ENCODE results near the gene IST1.
A peak's percentile ranks its signal among the peaks of the same experiment; 100 is the strongest.

The IST1 gene

DNA sequence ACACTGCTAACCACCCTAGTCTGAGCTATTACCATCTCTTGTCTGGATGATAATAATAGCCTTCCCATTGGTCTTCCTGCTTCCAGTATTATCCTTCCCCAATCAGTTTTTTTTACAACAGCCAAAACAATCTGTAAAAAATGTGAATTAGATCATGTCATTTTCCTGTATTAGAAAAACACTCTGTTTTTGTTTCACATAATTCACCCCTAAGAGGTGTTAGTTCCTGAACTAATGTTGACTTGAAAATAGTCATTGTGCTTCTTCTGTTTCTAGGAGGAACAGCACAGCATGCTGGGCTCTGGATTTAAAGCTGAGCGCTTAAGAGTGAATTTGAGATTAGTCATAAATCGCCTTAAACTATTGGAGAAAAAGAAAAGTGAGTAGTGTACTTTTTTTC, 20.0 kb downstream of the IST1 start:
- no peak overlapping the region for H3K4me3 ChIP-seq (replicated peaks; ENCODE audit: low read depth, low read length)
- TF ChIP-seq, protein P1, sequence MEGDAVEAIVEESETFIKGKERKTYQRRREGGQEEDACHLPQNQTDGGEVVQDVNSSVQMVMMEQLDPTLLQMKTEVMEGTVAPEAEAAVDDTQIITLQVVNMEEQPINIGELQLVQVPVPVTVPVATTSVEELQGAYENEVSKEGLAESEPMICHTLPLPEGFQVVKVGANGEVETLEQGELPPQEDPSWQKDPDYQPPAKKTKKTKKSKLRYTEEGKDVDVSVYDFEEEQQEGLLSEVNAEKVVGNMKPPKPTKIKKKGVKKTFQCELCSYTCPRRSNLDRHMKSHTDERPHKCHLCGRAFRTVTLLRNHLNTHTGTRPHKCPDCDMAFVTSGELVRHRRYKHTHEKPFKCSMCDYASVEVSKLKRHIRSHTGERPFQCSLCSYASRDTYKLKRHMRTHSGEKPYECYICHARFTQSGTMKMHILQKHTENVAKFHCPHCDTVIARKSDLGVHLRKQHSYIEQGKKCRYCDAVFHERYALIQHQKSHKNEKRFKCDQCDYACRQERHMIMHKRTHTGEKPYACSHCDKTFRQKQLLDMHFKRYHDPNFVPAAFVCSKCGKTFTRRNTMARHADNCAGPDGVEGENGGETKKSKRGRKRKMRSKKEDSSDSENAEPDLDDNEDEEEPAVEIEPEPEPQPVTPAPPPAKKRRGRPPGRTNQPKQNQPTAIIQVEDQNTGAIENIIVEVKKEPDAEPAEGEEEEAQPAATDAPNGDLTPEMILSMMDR (IDR thresholded peaks at IDR 0.05; ENCODE audit: low read length, missing control alignments) = no peak
- DNase-seq (ENCODE audit: low read depth) = no peak

DNA sequence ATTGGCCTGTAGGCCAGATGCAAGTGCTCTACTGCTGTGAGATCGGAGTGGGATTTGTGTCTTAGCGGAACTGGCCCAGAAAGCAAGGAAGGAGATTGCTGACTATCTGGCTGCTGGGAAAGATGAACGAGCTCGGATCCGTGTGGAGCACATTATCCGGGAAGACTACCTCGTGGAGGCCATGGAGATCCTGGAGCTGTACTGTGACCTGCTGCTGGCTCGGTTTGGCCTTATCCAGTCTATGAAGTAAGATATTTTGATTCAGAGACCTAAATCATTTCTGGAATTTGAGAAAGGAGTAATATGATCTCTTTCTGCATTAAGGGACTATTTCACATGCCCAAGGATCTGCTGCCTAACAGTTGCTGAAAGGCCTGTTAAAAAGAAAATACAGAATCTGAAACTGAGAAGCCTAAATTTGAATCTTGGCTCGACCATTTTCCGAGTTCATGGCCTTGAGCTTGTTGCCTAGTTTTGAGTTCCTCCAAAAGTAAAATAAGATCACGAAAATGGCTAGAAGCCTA, 21.1 kb downstream of the IST1 start:
- TF ChIP-seq, protein P1 (IDR thresholded peaks at IDR 0.05; ENCODE audit: low read length, missing control alignments) = no peak
- no peak for DNase-seq (ENCODE audit: low read depth)
- no peak overlapping the region for H3K4me3 ChIP-seq (replicated peaks; ENCODE audit: low read depth, low read length)

DNA sequence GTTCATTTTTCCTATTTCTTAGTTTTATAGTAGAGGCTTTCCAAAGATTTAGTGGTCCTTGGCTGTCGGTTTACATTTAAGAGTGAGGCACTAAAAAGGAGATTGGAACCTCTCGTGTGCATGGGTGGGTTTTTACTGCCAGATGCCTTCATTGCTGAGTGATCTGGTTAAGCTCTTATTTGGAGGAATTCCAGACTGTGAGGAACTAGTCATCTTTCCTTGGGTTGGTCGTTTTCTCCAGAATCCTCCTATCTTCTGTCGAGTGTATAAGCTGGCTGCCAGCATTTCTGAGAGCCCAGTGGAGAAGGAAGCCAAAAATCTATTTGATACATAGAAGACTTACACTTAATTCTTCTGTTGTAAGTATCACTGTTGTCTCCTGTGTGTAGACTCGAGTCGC, 22.6 kb downstream of the IST1 start:
- H3K4me3 ChIP-seq (replicated peaks; ENCODE audit: low read depth, low read length) = no peak overlapping the region
- TF ChIP-seq, protein P1 (IDR thresholded peaks at IDR 0.05; ENCODE audit: low read length, missing control alignments) = no peak
- DNase-seq (ENCODE audit: low read depth) = peak; percentile 59

DNA sequence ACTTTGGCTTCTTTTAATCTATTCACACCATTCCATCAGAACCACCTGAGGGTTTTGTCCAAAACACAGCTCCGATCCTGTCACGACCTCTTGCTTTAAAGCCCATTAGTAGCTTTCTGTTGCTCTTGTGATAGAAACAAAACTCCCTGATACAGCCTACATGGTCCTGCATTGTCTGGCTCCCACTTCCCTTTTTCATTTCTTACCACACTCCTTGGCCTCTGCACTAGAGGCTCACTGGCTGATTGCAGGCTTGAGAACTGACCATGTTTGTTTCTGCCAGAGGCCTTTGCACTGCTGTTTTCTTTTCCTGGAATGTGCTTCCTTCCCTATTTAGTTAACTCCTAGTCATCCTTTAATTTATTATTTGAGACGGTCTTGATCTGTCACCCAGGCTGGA, 23.7 kb downstream of the IST1 start:
- DNase-seq (ENCODE audit: low read depth) = no peak
- no peak overlapping the region for H3K4me3 ChIP-seq (replicated peaks; ENCODE audit: low read depth, low read length)
- TF ChIP-seq, protein P1 (IDR thresholded peaks at IDR 0.05; ENCODE audit: low read length, missing control alignments) = no peak

DNA sequence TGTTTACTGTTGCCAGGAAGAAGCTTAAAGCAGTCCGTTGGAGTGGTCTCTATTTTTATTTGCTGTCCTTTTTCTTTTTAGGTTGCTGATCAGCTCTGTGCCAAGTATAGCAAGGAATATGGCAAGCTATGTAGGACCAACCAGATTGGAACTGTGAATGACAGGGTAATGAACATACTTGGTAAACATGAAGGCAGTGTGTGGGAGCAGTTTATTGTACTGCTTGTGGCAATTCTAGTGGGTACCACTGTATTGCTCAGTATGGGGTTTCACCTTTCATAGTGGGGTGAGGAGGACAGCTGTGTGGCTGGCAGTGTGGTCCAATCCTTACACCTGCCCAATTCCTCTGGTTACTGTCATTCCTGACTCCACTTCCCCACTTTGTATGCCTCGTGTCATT, 25.3 kb downstream of the IST1 start:
- no peak overlapping the region for H3K4me3 ChIP-seq (replicated peaks; ENCODE audit: low read depth, low read length)
- DNase-seq (ENCODE audit: low read depth) = no peak
- TF ChIP-seq, protein P1 (IDR thresholded peaks at IDR 0.05; ENCODE audit: low read length, missing control alignments) = no peak

DNA sequence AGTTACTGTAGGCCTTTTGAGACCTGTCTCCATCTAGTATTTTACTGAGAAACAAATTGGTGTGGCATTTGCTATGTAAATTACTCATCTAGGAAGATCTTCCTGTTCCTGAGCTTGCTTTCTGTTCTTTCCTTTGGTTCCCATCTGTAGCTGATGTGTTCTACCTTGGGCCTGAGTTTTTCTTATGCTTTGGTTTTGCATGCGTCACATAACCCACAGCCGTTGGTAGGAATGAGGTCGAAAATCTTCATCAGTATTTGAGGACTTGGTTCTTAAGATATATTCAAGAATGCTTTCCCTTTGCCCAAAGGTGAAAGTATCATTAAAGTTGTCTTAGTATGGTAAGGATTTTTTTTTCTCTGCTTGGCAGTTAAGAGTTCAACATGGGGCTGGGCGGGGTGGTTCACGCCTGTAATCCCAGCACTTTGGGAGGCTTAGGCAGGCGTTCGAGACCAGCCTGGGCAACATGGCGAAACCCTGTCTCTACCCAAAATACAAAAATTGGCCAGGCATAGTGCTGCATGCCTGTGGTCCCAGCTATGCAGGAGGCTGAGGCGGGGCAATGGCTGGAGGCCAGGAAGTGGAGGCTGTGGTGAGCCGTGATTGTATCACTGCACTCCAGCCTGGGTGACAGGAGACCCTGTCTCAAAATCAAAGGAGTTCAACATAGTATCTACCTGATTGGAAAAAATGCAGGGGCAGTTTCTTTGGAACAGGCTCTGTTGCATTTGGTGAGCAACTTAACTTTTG, 28.8 kb downstream of the IST1 start:
- H3K4me3 ChIP-seq (replicated peaks; ENCODE audit: low read depth, low read length) = no peak overlapping the region
- TF ChIP-seq, protein P1 (IDR thresholded peaks at IDR 0.05; ENCODE audit: low read length, missing control alignments) = no peak
- DNase-seq (ENCODE audit: low read depth) = peak; percentile 37

DNA sequence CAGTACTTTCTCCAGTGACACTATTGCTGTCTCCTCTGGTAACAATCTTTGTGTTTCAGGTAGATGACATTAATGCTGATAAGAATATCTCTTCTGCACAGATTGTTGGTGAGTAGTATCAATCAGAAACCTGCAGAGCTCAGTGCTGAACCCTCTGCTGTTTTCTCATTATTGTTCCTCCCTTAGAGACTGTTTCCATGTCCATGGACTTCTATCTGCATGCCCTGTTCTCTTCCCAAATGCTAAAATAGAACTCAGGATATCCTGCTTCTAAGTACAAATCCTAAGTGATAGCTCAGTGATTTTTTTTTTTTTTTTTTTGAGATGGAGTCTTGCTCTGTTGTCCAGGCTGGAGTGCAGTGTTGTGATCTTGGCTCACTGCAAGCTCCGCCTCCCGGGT, 29.4 kb downstream of the IST1 start:
- no peak overlapping the region for H3K4me3 ChIP-seq (replicated peaks; ENCODE audit: low read depth, low read length)
- no peak for DNase-seq (ENCODE audit: low read depth)
- TF ChIP-seq, protein P1 (IDR thresholded peaks at IDR 0.05; ENCODE audit: low read length, missing control alignments) = no peak
